22Rv1 (cell line): ENCODE data around the gene COP1.

Experiments
- ZFX ChIP-seq: fragments of 450-650 bp; IDR thresholded peaks from 2 replicates; pipeline ENCODE4 v1.6.1; 2017; ENCODE audit warnings: antibody characterized with exemption, borderline replicate concordance
- TF ChIP-seq, protein P1 (sequence below): fragments of 450-650 bp; IDR thresholded peaks from 2 replicates; pipeline ENCODE4 v1.5.1; 2017; ENCODE audit warnings: mild to moderate bottlenecking

DNA sequence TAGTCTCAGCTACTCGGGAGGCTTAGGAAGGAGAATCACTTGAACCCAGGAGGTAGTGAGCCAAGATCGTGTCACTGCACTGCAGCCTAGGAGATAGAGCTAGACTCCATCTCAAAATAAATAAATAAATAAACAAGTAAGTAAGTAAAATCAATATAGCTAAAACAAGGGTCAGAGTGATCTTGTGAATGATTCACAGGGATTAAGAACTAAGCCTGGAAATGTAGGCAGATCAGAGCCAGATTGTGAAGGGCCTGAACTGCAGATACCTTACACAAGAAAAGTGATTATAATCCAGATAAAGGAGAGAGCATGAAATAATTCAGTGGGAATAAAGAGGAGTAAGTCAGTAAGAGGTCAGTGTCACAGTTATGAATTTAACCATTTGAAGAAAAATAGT is 41.5 kb downstream of the COP1 start:
- TF ChIP-seq, protein P1, sequence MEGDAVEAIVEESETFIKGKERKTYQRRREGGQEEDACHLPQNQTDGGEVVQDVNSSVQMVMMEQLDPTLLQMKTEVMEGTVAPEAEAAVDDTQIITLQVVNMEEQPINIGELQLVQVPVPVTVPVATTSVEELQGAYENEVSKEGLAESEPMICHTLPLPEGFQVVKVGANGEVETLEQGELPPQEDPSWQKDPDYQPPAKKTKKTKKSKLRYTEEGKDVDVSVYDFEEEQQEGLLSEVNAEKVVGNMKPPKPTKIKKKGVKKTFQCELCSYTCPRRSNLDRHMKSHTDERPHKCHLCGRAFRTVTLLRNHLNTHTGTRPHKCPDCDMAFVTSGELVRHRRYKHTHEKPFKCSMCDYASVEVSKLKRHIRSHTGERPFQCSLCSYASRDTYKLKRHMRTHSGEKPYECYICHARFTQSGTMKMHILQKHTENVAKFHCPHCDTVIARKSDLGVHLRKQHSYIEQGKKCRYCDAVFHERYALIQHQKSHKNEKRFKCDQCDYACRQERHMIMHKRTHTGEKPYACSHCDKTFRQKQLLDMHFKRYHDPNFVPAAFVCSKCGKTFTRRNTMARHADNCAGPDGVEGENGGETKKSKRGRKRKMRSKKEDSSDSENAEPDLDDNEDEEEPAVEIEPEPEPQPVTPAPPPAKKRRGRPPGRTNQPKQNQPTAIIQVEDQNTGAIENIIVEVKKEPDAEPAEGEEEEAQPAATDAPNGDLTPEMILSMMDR = no peak
- no peak for TF ChIP-seq ZFX
